Measurements from ENCODE around the gene TTC9B. TPM values are rescaled to one million over a fixed set of nuclear protein-coding genes. Genes with fewer than 3 reads are reported as not detected.
A peak's percentile ranks its signal among the peaks of the same experiment; 100 is the strongest.
"Not testable (repeated sequence)": the region's sequence is repeated elsewhere in the genome, so short reads cannot be mapped to it uniquely, and the experiment has no call there.

Gene TTC9B
- total RNA-seq, 4 donors from 2014 or later, result not detected

- Histone ChIP-seq H3K4me1 (peaks cover 0 to 2% of the 10 kb centered on the region in 2 donors), H3K27me3 (peaks cover 51 to 67% (median 63%) of the 10 kb centered on the region in 3 donors), H3K27ac (no peak overlapping the region), H3K9me3 (no peaks in the 10 kb centered on the region), H3K36me3 (no peaks in the 10 kb centered on the region), H3K4me3 (no peak overlapping the region)
- TF ChIP-seq CTCF (IDR thresholded peaks at IDR 0.05 in 4 of 5, conservative IDR thresholded peaks at IDR 0.05 in 1 of 5) (no peak), POLR2A (IDR thresholded peaks at IDR 0.05) (no peak)
- in situ Hi-C loops (cut with MboI; ENCODE audit: low sequenced_read_pairs in 4 of 4) (loop anchor here (5.0 to 25.0 kb wide), 3 partner anchors 77 to 232 kb away; partner anchors contain the start of gene ZNF546 (in 1 of the 4)), intact Hi-C loops (cut with DNase I; ENCODE audit: low total_unique reads) (no loop called here)
- no peak for ATAC-seq
- DNase-seq, result no peak
Measured at GRCh38 chr19:40219721-40220276, 1.6 kb upstream of the TTC9B start.

GRCh38 chr19:40219029-40219428 lies 845 bp upstream of the TTC9B start:
- in situ Hi-C loops (cut with MboI; ENCODE audit: low sequenced_read_pairs in 4 of 4), result loop anchor here in 1 of 4 donors (25.0 kb wide), 1 partner anchor 232 kb away; the partner anchor contains the start of gene ZNF546
- H3K9me3 ChIP-seq; H3K4me3 ChIP-seq; DNase-seq; H3K4me1 ChIP-seq; intact Hi-C loops (cut with DNase I; ENCODE audit: low total_unique reads); ATAC-seq; H3K36me3 ChIP-seq; H3K27ac ChIP-seq: not testable (repeated sequence)
- H3K27me3 ChIP-seq, result peaks cover 43 to 60% (median 55%) of the 10 kb centered on the region in 3 donors

GRCh38 chr19:40217027-40217810 lies 965 bp downstream of the TTC9B start:
- Histone ChIP-seq H3K36me3 (peaks cover 0 to 2% of the 10 kb centered on the region in 2 donors), H3K27ac (no peak overlapping the region), H3K27me3 (peaks cover 38 to 44% (median 42%) of the 10 kb centered on the region in 3 donors), H3K9me3 (no peaks in the 10 kb centered on the region), H3K4me1 (peaks cover 0 to 2% of the 10 kb centered on the region in 2 donors), H3K4me3 (no peak overlapping the region)
- DNase-seq (no peak), ATAC-seq (no peak)
- TF ChIP-seq CTCF (IDR thresholded peaks at IDR 0.05 in 4 of 5, conservative IDR thresholded peaks at IDR 0.05 in 1 of 5), result peak; percentile 18 to 71 (median 45)
- no peak for TF ChIP-seq POLR2A (IDR thresholded peaks at IDR 0.05)
- in situ Hi-C loops (cut with MboI; ENCODE audit: low sequenced_read_pairs in 4 of 4), result loop anchor here in 1 of 4 donors (25.0 kb wide), 1 partner anchor 230 kb away; the partner anchor contains the start of gene ZNF546
- intact Hi-C loops (cut with DNase I; ENCODE audit: low total_unique reads), result no loop called here

GRCh38 chr19:40216777-40217026 lies 1.5 kb downstream of the TTC9B start:
- DNase-seq (no peak), ATAC-seq (no peak)
- Histone ChIP-seq H3K27ac (no peak overlapping the region), H3K4me1 (peaks cover 0 to 2% of the 10 kb centered on the region in 2 donors), H3K36me3 (peaks cover under 1 to 7% of the 10 kb centered on the region in 2 donors), H3K4me3 (no peak overlapping the region), H3K9me3 (no peaks in the 10 kb centered on the region), H3K27me3 (peaks cover 38 to 43% (median 42%) of the 10 kb centered on the region in 3 donors)
- in situ Hi-C loops (cut with MboI; ENCODE audit: low sequenced_read_pairs in 4 of 4), result loop anchor here in 1 of 4 donors (25.0 kb wide), 1 partner anchor 229 kb away; the partner anchor contains the start of gene ZNF546
- no peak for TF ChIP-seq CTCF (IDR thresholded peaks at IDR 0.05 in 4 of 5, conservative IDR thresholded peaks at IDR 0.05 in 1 of 5)
- TF ChIP-seq POLR2A (IDR thresholded peaks at IDR 0.05), result no peak
- intact Hi-C loops (cut with DNase I; ENCODE audit: low total_unique reads), result no loop called here

Data from gastrocnemius medialis (tissue), 4 donors.